Activated CD8-positive, alpha-beta memory T cell treated with anti-CD3 and anti-CD28 coated beads for 1 hour (primary cell): ENCODE results near the gene TCERG1L.
"Not testable (repeated sequence)": the region's sequence is repeated elsewhere in the genome, so short reads cannot be mapped to it uniquely, and the experiment has no call there.

Experiments used
- DNase-seq, 2 donors: peaks; one replicate each; pipeline ENCODE4 v3.0.0-alpha.2; 2020; ENCODE audit warnings: low read depth in 1 of 2; ENCODE audit errors: extremely low read depth in 1 of 2

TCERG1L gene

GRCh38 chr10:131174211-131174565 lies 137.3 kb downstream of the TCERG1L start:
- no peak for DNase-seq

DNA sequence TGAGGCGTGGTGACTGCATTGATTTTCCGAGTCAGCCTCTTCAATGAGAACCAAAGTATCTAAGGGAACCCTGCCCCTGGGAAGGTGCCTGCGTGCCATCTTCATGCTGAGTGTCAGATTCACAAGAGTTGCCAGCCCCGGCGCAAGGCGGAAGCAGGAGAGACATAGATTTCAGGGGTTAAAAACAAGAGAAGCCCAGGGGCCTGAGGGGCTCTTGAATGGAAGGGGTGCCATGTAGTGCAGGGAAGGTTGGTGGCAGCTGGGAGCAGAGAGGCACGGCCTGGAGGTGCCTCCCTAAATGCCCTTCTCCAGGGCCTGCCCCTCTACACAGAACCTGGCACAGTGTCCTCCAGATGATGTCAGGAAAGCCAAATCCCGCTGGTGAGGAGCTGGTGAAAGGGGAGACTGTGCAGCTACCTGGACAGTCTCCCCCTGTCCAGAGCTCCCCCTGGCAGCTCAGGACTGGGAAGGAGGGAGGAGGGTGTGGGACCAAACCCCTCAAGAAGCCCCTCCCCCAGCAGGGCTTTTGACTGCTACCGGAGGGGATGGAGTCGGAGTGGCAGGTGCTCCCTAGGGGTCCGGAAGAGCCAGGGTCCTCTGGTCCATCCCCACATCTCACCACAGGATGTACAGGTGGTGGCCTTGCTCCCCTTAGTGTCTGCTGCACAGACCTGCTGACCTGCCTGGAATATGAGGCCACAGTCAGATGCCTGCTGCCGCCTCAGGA lies 137.9 kb downstream of the TCERG1L start:
- DNase-seq: no peak

DNA sequence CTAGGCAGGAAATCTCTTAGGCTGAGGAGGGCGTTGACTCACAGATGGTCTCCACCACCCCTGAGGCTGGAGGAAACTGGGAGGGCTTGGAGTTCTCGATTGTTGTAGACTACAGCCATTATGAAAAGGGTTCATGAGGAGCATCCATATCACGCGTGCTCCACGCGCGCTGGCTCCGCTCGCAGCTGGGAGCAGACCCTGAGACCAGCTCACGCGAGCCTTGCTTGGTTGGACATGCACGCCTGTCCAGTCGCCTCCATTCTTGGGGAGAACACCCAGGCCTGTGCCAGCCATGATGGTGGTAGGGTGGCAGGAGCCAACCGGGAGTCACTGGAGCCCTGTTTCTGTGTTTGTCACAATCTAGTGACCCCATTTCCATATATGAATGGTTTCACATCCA lies 139.1 kb downstream of the TCERG1L start:
- DNase-seq: no peak

DNA sequence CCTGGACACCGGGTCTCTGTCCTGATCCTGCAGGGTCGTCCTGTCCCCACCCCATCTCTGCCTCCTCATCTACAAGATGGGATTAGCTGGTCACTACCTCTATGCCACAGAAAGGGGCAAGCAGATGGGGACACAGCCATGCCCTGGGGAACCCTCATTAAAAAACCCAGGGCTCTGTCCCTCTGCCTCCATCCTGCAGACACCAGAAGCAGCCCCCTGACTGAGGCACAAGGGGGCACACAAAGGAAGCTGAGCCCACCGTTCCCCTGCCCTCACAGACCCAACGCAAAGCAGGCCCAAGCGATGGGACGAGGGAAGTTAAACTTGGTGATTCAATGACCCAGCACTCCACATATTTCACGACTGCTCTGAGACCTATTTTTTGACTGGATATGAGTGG lies 142.4 kb downstream of the TCERG1L start:
- DNase-seq: no peak

DNA sequence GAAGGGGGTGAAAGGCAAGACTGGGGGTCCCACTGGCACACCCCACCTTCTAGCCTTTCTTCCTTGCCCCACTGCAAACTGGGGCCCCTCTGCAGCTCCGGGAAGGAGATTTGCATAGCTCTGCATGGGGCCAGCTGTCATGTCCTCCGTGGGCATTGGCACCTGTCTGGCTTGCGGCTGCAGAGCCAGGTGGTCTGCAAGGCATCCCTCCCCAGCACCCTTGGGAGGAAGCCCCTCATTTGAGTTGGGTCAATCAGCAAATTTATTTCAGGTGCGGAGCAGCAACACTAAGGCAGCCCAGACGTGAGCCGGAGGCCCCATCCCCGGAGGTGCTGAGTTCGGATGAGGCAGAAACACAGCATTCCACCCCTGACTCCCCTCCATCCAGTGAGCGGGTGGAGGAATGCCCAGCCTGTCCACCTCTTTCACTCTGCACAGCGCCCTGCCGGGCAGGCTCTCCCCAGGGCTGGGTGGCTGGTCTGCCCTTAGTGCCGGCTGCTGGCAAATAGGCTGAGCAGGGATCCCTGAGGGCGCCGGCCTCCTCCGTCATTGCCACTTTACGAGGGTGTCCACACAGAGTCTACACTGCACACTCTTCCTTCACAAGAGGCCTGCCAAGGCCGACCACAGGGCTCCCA lies 143.2 kb downstream of the TCERG1L start:
- DNase-seq: no peak

DNA sequence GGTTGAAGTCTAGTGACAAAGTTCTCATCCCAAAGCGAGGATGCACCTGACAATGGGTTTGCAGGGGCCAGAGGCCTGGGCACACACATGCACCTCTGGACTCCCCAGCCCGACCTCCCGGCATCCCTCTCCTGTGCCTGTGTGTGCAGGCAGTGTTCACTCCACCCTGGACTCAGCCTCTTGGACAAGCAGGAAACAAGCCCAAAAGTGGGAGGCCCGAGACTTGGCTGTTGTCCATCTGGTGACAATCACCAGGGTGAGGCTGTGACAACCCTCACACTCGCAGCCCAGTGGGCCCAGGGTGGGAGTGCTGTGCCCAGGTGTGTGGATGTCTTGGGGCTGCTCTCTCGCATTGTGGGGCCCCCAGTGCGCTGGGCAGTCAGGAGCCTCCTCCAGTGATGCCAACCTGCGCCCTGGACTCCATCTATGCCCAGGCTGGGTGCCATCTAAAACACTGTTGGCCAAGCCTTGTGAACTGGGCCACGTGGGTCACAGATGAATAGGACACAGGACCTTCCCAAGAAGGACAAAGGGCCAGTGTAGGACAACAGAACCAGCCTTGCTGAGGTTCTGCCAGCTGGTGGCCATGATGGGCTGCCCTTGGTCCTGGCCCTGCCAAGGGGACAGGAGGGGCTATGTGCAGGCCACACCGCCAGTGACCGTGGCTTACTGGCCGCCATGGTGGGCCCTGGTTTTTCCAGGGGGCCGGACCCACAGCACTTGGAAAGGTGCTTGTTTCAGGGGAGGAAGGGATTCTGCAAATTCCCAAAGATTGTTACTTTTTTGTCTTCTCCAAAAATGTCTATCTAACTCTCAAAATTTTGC lies 144.3 kb downstream of the TCERG1L start:
- no peak for DNase-seq

DNA sequence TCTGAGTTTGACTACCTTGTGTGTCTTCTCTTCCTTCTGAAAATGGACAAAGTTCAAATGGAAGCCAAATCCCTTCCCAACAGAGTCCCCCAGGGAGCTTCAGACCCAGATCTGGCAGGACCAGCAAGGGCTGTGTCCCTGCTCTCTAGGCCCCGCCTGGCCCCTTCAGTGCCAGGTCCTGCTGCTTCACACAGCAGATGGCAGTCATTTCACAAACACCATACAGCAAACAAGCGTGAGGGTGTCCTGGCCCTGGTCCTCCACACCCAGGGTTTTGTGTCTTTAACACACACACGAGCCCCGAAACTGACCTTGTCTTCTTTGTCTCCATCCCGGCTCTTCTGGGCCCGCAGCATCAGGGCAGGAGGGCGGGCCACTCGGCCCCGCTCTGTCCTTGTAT lies 145.0 kb downstream of the TCERG1L start:
- no peak for DNase-seq

- DNase-seq: no peak
Observed at GRCh38 chr10:131165092-131165491, 146.4 kb downstream of the TCERG1L start.

DNA sequence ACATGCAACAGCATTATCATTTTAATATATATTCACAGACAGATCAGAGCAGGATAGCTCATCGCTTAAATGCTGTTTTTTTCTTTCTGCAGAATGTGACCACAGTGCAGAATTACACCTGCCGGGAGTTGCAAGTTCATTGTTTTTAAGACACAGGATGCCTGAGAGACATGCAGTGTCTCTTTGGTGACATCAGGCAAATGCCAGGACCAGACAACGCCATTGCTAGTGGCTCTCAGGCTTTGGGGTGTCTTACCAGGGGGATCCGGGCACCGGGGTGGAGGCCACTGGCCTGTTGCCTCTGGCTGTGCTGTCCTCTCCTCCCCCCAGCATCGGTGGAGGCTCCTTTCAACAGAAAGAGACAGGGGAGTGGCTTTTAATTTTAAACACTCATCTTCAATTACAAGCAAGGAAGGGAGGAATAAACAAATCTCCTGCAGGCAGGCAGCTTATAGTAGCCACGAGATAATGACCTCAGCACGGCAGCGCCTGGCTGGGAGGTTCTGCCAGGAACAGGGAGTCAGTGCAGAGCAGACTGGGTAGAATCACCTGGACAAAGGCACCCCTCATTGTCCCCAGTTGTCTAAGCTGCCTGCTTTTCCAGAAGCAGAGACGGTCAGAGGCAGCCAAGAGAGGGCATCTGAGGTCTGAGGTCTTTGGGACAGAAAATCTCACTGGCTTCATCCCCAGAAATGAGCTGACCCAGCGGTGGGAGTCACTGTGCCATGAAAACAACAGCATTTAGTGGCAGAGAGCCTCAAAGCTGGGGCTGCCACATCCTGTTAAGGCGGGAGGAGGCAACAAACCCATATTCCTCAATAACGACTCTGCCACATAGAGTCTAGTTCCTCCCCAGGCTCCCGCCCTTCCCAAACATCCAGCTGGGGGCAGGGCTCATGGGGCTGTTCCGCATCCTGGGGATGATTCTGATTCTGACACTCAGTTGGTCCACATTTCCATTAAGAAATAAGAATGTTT lies 148.4 kb downstream of the TCERG1L start:
- DNase-seq: no peak

GRCh38 chr10:131162211-131162610 lies 149.3 kb downstream of the TCERG1L start:
- no peak for DNase-seq

GRCh38 chr10:131161087-131161486 lies 150.4 kb downstream of the TCERG1L start:
- DNase-seq: no peak

GRCh38 chr10:131160219-131160875 lies 151.2 kb downstream of the TCERG1L start:
- DNase-seq: no peak

- DNase-seq: no peak
Observed at GRCh38 chr10:131159771-131160170, 151.8 kb downstream of the TCERG1L start.

- no peak for DNase-seq
Observed at GRCh38 chr10:131158695-131159094, 152.8 kb downstream of the TCERG1L start.

DNA sequence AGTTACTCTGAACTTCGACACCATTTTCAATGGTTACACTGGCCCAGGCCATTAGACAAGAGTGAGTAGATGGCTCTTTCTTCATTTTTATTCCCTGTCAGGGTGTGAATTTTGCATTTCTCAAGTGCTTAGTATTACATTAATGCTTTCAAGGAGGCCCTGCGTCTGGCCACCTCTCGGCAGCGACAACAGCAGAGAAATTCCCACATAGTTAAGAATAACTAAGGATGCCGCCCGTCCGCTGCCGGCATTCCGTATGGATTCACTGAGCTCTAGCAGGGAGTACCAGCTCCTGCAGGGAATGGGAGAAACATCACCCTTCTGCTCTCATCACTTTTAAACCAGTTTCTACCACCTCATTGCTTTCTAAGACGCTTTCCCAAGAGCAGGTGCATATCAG lies 153.6 kb downstream of the TCERG1L start:
- no peak for DNase-seq

DNA sequence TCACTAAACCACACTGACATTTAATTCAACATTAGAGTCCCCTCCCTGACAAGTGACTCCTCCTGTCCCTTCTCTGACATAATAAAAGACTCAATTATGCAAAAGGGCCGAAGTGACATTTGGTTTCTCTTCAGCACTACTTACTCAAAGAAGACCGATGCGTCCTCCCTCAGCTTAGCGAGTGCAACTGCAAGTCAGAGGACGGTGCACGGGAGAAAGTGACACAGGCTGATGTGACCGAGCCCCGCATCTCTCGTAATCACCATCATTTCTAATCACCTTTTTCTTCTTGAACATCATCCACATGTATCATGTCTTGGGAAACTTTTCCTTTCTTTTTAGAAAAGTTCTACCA lies 155.7 kb downstream of the TCERG1L start:
- no peak for DNase-seq

GRCh38 chr10:131155218-131155875 lies 156.2 kb downstream of the TCERG1L start:
- no peak for DNase-seq

- DNase-seq: no peak
Observed at GRCh38 chr10:131154306-131155025, 157.1 kb downstream of the TCERG1L start.

DNA sequence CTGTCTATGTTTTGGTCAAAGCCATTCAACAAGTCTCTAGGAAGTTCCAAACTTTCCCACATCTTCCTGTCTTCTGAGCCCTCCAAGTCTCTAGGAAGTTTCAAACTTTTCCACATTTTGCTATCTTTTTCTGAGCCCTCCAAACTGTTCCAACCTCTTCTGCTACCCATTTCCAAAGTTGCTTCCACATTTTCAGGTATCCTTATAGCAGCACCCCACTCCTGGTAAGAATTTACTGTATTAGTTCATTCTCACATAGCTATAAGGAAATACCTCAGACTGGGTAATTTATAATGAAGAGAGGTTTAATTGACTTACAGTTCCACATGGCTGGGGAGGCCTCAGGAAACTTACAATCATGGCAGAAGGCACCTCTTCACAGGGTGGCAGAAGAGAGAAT lies 159.1 kb downstream of the TCERG1L start:
- DNase-seq: not testable (repeated sequence)
